Measurements from ENCODE around the gene TXNDC8. TPM values are rescaled to one million over a fixed set of nuclear protein-coding genes. Genes with fewer than 3 reads are reported as not detected.

Gene TXNDC8
- total RNA-seq, 6 donors from 2014 or later = not detected

- WGBS, 2 donors = 10 to 22% methylated on average over 10 to 14 of the region's 14 CpGs
- peak in 1 of 2 donors; percentile 48 for DNase-seq
- TF ChIP-seq EP300 (IDR thresholded peaks at IDR 0.05) (no peak), CTCF (IDR thresholded peaks at IDR 0.05) (no peak), POLR2A (IDR thresholded peaks at IDR 0.05) (no peak), POLR2AphosphoS5 (IDR thresholded peaks at IDR 0.05) (no peak)
Observed at GRCh38 chr9:110257097-110257841, 80.4 kb downstream of the TXNDC8 start.

GRCh38 chr9:110256380-110257096, 81.1 kb downstream of the TXNDC8 start, which contains the start of gene TXN:
TXN (minus strand) TSS chr9:110256507; CDS start chr9:110256435, 72 bp downstream.
- ATAC-seq (ENCODE audit: low FRiP score in 2 of 2) (peak; percentile 95 to 96), DNase-seq (peak; percentile 95 to 99)
- Histone ChIP-seq H3K9me3 (no peaks in the 10 kb centered on the region), H3K4me1 (peaks cover 25 to 43% (median 31%) of the 10 kb centered on the region in 4 donors), H3K27me3 (no peaks in the 10 kb centered on the region), H3K27ac (peak within 1 kb of the TSS; percentile 91 to 97 (median 96)), H3K36me3 (no peaks in the 10 kb centered on the region), H3K4me3 (peak within 1 kb of the TSS; percentile 76 to 95 (median 92))
- WGBS, 2 donors = 0 to 3% methylated on average over 12 to 13 of the region's 65 CpGs
- TF ChIP-seq POLR2A (IDR thresholded peaks at IDR 0.05) = peak in 3 of 4 donors; percentile 70 to 94 (median 91)
- TF ChIP-seq CTCF (IDR thresholded peaks at IDR 0.05) = peak in 1 of 6 experiments; percentile 11
- TF ChIP-seq EP300 (IDR thresholded peaks at IDR 0.05) = peak in 3 of 4 donors; percentile 5 to 96 (median 80)
- TF ChIP-seq POLR2AphosphoS5 (IDR thresholded peaks at IDR 0.05) = peak; percentile 84 to 88

More at GRCh38 chr9:110257097-110257841, 80.4 kb downstream of the TXNDC8 start:
- peak overlapping the region; percentile 23 to 95 (median 84) for H3K4me3 ChIP-seq
- H3K36me3 ChIP-seq = no peaks in the 10 kb centered on the region
- H3K9me3 ChIP-seq = no peaks in the 10 kb centered on the region
- peak overlapping the region; percentile 91 to 97 (median 96) for H3K27ac ChIP-seq
- no peaks in the 10 kb centered on the region for H3K27me3 ChIP-seq
- H3K4me1 ChIP-seq = peaks cover 22 to 43% (median 31%) of the 10 kb centered on the region in 4 donors
- peak; percentile 0 to 1 for ATAC-seq (ENCODE audit: low FRiP score in 2 of 2)

GRCh38 chr9:110255463-110256379, 81.9 kb downstream of the TXNDC8 start:
- WGBS, 2 donors = 0 to 1% methylated on average over 9 to 49 of the region's 81 CpGs
- Histone ChIP-seq H3K27me3 (no peaks in the 10 kb centered on the region), H3K27ac (peak overlapping the region; percentile 91 to 97 (median 96)), H3K9me3 (no peaks in the 10 kb centered on the region), H3K36me3 (peaks cover 0 to 2% (median 0%) of the 10 kb centered on the region in 4 donors), H3K4me1 (peaks cover 25 to 47% (median 31%) of the 10 kb centered on the region in 4 donors), H3K4me3 (peak overlapping the region; percentile 76 to 95 (median 92))
- ATAC-seq (ENCODE audit: low FRiP score in 2 of 2) (peak; percentile 62 to 82), DNase-seq (peak; percentile 86 to 92)
- peak; percentile 38 to 74 for TF ChIP-seq POLR2AphosphoS5 (IDR thresholded peaks at IDR 0.05)
- TF ChIP-seq CTCF (IDR thresholded peaks at IDR 0.05) = peak in 1 of 6 experiments; percentile 12
- no peak for TF ChIP-seq EP300 (IDR thresholded peaks at IDR 0.05)
- peak in 3 of 4 donors; percentile 42 to 64 (median 44) for TF ChIP-seq POLR2A (IDR thresholded peaks at IDR 0.05)

GRCh38 chr9:110255034-110255462, 82.6 kb downstream of the TXNDC8 start:
- peak overlapping the region; percentile 91 to 97 (median 96) for H3K27ac ChIP-seq
- peaks cover 25 to 47% (median 31%) of the 10 kb centered on the region in 4 donors for H3K4me1 ChIP-seq
- WGBS, 2 donors = 2 to 5% methylated on average over 17 of the region's 17 CpGs

More at GRCh38 chr9:110255034-110255462, 82.6 kb downstream of the TXNDC8 start:
- ATAC-seq (ENCODE audit: low FRiP score in 2 of 2) (no peak), DNase-seq (peak in 1 of 2 donors; percentile 76)
- TF ChIP-seq POLR2AphosphoS5 (IDR thresholded peaks at IDR 0.05) = no peak
- no peak for TF ChIP-seq EP300 (IDR thresholded peaks at IDR 0.05)
- no peak for TF ChIP-seq POLR2A (IDR thresholded peaks at IDR 0.05)
- no peak for TF ChIP-seq CTCF (IDR thresholded peaks at IDR 0.05)
- no peaks in the 10 kb centered on the region for H3K27me3 ChIP-seq
- H3K36me3 ChIP-seq = peaks cover 0 to 9% (median 5%) of the 10 kb centered on the region in 4 donors
- H3K9me3 ChIP-seq = no peaks in the 10 kb centered on the region
- peak overlapping the region; percentile 76 to 95 (median 92) for H3K4me3 ChIP-seq
